Skeletal muscle tissue (tissue), 4 donors: ENCODE data around the gene MAP4K3. TPM values are rescaled to one million over a fixed set of nuclear protein-coding genes. Genes with fewer than 3 reads are reported as not detected.
"Not testable (repeated sequence)": the region's sequence is repeated elsewhere in the genome, so short reads cannot be mapped to it uniquely, and the experiment has no call there.

ENCODE experiments used
- H3K27ac ChIP-seq: one replicate; pipeline ENCODE4 v1.7.0; 2013; ENCODE audit warnings: mild to moderate bottlenecking, low read depth, low read length, inconsistent platforms
- H3K27me3 ChIP-seq, 3 donors: one replicate each; pipeline ENCODE4 v1.7.0; 2013; ENCODE audit warnings: low read length in 3 of 3; ENCODE audit not compliant: control insufficient read depth in 3 of 3, insufficient read depth in 3 of 3
- H3K36me3 ChIP-seq, 3 donors: one replicate each; pipeline ENCODE4 v1.7.0; 2013; ENCODE audit warnings: low read length in 3 of 3; ENCODE audit not compliant: control insufficient read depth in 3 of 3, insufficient read depth in 3 of 3
- H3K4me1 ChIP-seq, 3 donors: one replicate each; pipeline ENCODE4 v1.7.0; 2013; ENCODE audit warnings: low read length in 3 of 3, mild to moderate bottlenecking in 3 of 3; ENCODE audit not compliant: control insufficient read depth in 3 of 3, insufficient read depth in 3 of 3
- H3K4me3 ChIP-seq, 3 donors: one replicate each; pipeline ENCODE4 v1.7.0; 2013; ENCODE audit warnings: low read length in 3 of 3
- H3K9ac ChIP-seq, 3 donors: one replicate each; pipeline ENCODE4 v1.7.0; 2013; ENCODE audit warnings: low read length in 3 of 3, mild to moderate bottlenecking in 3 of 3, moderate library complexity in 2 of 3, low read depth in 1 of 3
- H3K9me3 ChIP-seq, 3 donors: one replicate each; pipeline ENCODE4 v1.7.0; 2013; ENCODE audit warnings: low read length in 3 of 3; ENCODE audit not compliant: control insufficient read depth in 3 of 3
- total RNA-seq: library from RNA; depleted of rRNA; stranded (reverse); fragments of >200 nt; gene quantifications from one replicate; pipeline ENCODE4 v1.2.3, GENCODE V29; 2014
- donor health status: Osteomylitis.

The MAP4K3 gene
- total RNA-seq, 1 donor from 2014 or later, result 59.5 TPM

- Histone ChIP-seq H3K4me1 (peaks cover 23 to 31% (median 24%) of the 10 kb centered on the region in 3 donors), H3K27ac (no peak overlapping the region), H3K9ac (no peak overlapping the region)
Observed at GRCh38 chr2:39395313-39395712, 41.8 kb downstream of the MAP4K3 start.

GRCh38 chr2:39394516-39394961 lies 42.5 kb downstream of the MAP4K3 start:
- H3K9me3 ChIP-seq, result no peaks in the 10 kb centered on the region
- H3K27me3 ChIP-seq, result no peaks in the 10 kb centered on the region
- H3K4me1 ChIP-seq, result peaks cover 21 to 25% (median 24%) of the 10 kb centered on the region in 3 donors
- H3K4me3 ChIP-seq, result no peak overlapping the region
- H3K36me3 ChIP-seq, result no peaks in the 10 kb centered on the region
- peak overlapping the region; percentile 36 for H3K27ac ChIP-seq
- H3K9ac ChIP-seq, result peak overlapping the region in 2 of 3 donors; percentile 15 to 17

More at GRCh38 chr2:39395313-39395712, 41.8 kb downstream of the MAP4K3 start:
- H3K9me3 ChIP-seq, result no peaks in the 10 kb centered on the region
- H3K27me3 ChIP-seq, result no peaks in the 10 kb centered on the region
- H3K4me3 ChIP-seq, result peak overlapping the region in 1 of 3 donors; percentile 6
- H3K36me3 ChIP-seq, result no peaks in the 10 kb centered on the region

- Histone ChIP-seq H3K4me3 (no peak overlapping the region), H3K9ac (no peak overlapping the region), H3K4me1 (peaks cover 16 to 26% (median 22%) of the 10 kb centered on the region in 3 donors), H3K9me3 (no peaks in the 10 kb centered on the region), H3K36me3 (no peaks in the 10 kb centered on the region), H3K27me3 (no peaks in the 10 kb centered on the region), H3K27ac (no peak overlapping the region)
Observed at GRCh38 chr2:39392672-39393071, 44.4 kb downstream of the MAP4K3 start.

- H3K4me3 ChIP-seq, result no peak overlapping the region
- H3K9ac ChIP-seq, result no peak overlapping the region
- peak overlapping the region; percentile 7 for H3K27ac ChIP-seq
- no peaks in the 10 kb centered on the region for H3K27me3 ChIP-seq
- H3K9me3 ChIP-seq, result no peaks in the 10 kb centered on the region
- H3K36me3 ChIP-seq, result no peaks in the 10 kb centered on the region
- H3K4me1 ChIP-seq, result peaks cover 16 to 28% (median 18%) of the 10 kb centered on the region in 3 donors
Observed at GRCh38 chr2:39390216-39390615, 46.9 kb downstream of the MAP4K3 start.

GRCh38 chr2:39386064-39386463 lies 51.0 kb downstream of the MAP4K3 start:
- Histone ChIP-seq H3K9me3 (no peaks in the 10 kb centered on the region), H3K4me1 (peaks cover 13 to 32% (median 20%) of the 10 kb centered on the region in 3 donors), H3K27ac (no peak overlapping the region), H3K9ac (no peak overlapping the region), H3K36me3 (no peaks in the 10 kb centered on the region), H3K27me3 (no peaks in the 10 kb centered on the region), H3K4me3 (no peak overlapping the region)

- no peaks in the 10 kb centered on the region for H3K27me3 ChIP-seq
- H3K36me3 ChIP-seq, result no peaks in the 10 kb centered on the region
- peaks cover 19 to 41% (median 25%) of the 10 kb centered on the region in 3 donors for H3K4me1 ChIP-seq
- H3K27ac ChIP-seq, result no peak overlapping the region
- H3K9ac ChIP-seq, result no peak overlapping the region
- no peak overlapping the region for H3K4me3 ChIP-seq
- no peaks in the 10 kb centered on the region for H3K9me3 ChIP-seq
Observed at GRCh38 chr2:39385172-39385571, 51.9 kb downstream of the MAP4K3 start.

- H3K9me3 ChIP-seq, H3K27me3 ChIP-seq, H3K4me3 ChIP-seq, H3K27ac ChIP-seq, H3K36me3 ChIP-seq, H3K9ac ChIP-seq: not testable (repeated sequence)
- peaks cover 19 to 43% (median 23%) of the 10 kb centered on the region in 3 donors for H3K4me1 ChIP-seq
Observed at GRCh38 chr2:39384071-39384470, 53.0 kb downstream of the MAP4K3 start.

- H3K27me3 ChIP-seq, result no peaks in the 10 kb centered on the region
- H3K9me3 ChIP-seq, result no peaks in the 10 kb centered on the region
- no peak overlapping the region for H3K4me3 ChIP-seq
- no peaks in the 10 kb centered on the region for H3K36me3 ChIP-seq
- peaks cover 19 to 37% (median 22%) of the 10 kb centered on the region in 3 donors for H3K4me1 ChIP-seq
- no peak overlapping the region for H3K9ac ChIP-seq
- H3K27ac ChIP-seq, result no peak overlapping the region
Observed at GRCh38 chr2:39383146-39383545, 53.9 kb downstream of the MAP4K3 start.

GRCh38 chr2:39381653-39382052 lies 55.4 kb downstream of the MAP4K3 start:
- Histone ChIP-seq H3K27me3 (no peaks in the 10 kb centered on the region), H3K9me3 (no peaks in the 10 kb centered on the region), H3K27ac (peak overlapping the region; percentile 87), H3K9ac (no peak overlapping the region), H3K36me3 (no peaks in the 10 kb centered on the region), H3K4me3 (no peak overlapping the region), H3K4me1 (peaks cover 20 to 29% (median 28%) of the 10 kb centered on the region in 3 donors)

- no peaks in the 10 kb centered on the region for H3K9me3 ChIP-seq
- peak overlapping the region; percentile 87 for H3K27ac ChIP-seq
- H3K4me1 ChIP-seq, result peaks cover 20 to 29% (median 28%) of the 10 kb centered on the region in 3 donors
- peak overlapping the region in 1 of 3 donors; percentile 58 for H3K9ac ChIP-seq
- no peaks in the 10 kb centered on the region for H3K36me3 ChIP-seq
- no peak overlapping the region for H3K4me3 ChIP-seq
- no peaks in the 10 kb centered on the region for H3K27me3 ChIP-seq
Observed at GRCh38 chr2:39380525-39381150, 56.4 kb downstream of the MAP4K3 start.
